Lower leg skin (tissue), 3 donors: Measurements from ENCODE around the gene ELAC2.

Experiments used
- POLR2A ChIP-seq, 2 donors: fragments of 450-650 bp; IDR thresholded peaks; one replicate each; pipeline ENCODE4 v1.6.1; 2016 to 2017; ENCODE audit warnings: antibody characterized with exemption in 2 of 2, mild to moderate bottlenecking in 1 of 2, moderate library complexity in 1 of 2
- TF ChIP-seq, protein P1 (sequence below), 3 donors: fragments of 450-650 bp; IDR thresholded peaks; one replicate each; pipeline ENCODE4 v1.5.1; 2016; ENCODE audit warnings: antibody characterized with exemption in 3 of 3, mild to moderate bottlenecking in 3 of 3, moderate library complexity in 2 of 3

DNA sequence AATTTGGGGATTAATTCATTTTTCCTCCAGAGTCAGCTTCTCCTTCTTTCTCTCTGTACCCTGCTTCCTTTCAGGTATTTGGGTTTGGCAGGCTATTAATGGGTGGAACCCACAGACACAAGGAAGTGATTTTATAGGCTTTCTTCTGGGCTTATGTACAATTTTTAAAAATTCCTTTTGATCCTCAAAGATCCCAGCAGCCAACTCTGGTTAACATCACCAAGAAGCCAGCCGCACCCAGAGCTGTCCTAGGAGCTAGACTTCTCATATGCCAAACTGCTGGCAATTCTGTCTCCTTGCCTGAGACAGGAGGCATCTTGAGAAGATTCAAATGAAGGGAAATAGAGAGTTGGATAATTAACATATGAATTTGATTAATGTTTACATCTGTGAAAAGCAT, 47.2 kb upstream of the ELAC2 start:
- no peak for TF ChIP-seq POLR2A (IDR thresholded peaks at IDR 0.05)
- TF ChIP-seq, protein P1, sequence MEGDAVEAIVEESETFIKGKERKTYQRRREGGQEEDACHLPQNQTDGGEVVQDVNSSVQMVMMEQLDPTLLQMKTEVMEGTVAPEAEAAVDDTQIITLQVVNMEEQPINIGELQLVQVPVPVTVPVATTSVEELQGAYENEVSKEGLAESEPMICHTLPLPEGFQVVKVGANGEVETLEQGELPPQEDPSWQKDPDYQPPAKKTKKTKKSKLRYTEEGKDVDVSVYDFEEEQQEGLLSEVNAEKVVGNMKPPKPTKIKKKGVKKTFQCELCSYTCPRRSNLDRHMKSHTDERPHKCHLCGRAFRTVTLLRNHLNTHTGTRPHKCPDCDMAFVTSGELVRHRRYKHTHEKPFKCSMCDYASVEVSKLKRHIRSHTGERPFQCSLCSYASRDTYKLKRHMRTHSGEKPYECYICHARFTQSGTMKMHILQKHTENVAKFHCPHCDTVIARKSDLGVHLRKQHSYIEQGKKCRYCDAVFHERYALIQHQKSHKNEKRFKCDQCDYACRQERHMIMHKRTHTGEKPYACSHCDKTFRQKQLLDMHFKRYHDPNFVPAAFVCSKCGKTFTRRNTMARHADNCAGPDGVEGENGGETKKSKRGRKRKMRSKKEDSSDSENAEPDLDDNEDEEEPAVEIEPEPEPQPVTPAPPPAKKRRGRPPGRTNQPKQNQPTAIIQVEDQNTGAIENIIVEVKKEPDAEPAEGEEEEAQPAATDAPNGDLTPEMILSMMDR (IDR thresholded peaks at IDR 0.05) = no peak
